Endothelial cell of umbilical vein (primary cell): ENCODE results near the gene BCL10.

Source experiments
- EZH2 ChIP-seq: IDR thresholded peaks from 2 replicates; pipeline ENCODE4 v1.6.1; 2012; ENCODE audit warnings: borderline replicate concordance, low read depth, mild to moderate bottlenecking, moderate library complexity, low read length, inconsistent platforms; ENCODE audit not compliant: severe bottlenecking
- TF ChIP-seq, protein P1 (sequence below), 2 donors: IDR thresholded peaks; 1 replicate in 1 of 2; 2 replicates in 1 of 2; pipeline ENCODE4 v1.5.1; 2011; ENCODE audit warnings: low read length in 2 of 2, mild to moderate bottlenecking in 2 of 2, moderate library complexity in 2 of 2, control low read depth in 1 of 2, inconsistent platforms in 1 of 2, low read depth in 1 of 2; ENCODE audit not compliant: insufficient read depth in 1 of 2; ENCODE audit errors: extremely low read depth in 1 of 2

DNA sequence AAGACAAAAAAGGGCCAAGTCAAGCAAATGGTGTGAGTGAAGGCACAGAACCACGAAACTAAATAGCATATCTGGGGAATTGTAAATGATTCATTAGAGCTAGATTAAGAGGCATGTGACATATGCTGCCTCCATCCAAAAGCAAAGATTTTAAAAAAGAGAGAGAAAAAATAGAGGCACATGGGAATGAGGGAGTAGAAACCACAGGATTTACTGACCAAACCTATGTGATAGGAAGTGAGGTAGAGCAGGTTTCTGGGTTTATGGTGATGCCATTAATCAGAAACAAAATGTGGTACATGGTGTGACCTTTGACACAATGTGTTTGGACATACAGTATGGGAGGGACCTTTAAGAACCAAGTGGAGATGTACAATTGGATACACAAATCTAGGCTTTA lies 30.5 kb downstream of the BCL10 start:
- no peak for TF ChIP-seq EZH2
- TF ChIP-seq, protein P1, sequence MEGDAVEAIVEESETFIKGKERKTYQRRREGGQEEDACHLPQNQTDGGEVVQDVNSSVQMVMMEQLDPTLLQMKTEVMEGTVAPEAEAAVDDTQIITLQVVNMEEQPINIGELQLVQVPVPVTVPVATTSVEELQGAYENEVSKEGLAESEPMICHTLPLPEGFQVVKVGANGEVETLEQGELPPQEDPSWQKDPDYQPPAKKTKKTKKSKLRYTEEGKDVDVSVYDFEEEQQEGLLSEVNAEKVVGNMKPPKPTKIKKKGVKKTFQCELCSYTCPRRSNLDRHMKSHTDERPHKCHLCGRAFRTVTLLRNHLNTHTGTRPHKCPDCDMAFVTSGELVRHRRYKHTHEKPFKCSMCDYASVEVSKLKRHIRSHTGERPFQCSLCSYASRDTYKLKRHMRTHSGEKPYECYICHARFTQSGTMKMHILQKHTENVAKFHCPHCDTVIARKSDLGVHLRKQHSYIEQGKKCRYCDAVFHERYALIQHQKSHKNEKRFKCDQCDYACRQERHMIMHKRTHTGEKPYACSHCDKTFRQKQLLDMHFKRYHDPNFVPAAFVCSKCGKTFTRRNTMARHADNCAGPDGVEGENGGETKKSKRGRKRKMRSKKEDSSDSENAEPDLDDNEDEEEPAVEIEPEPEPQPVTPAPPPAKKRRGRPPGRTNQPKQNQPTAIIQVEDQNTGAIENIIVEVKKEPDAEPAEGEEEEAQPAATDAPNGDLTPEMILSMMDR (IDR thresholded peaks at IDR 0.05; ENCODE audit: extremely low read depth in 1 of 2, insufficient read depth in 1 of 2, low read depth in 1 of 2, low read length in 2 of 2), result no peak
